ENCODE data around the gene TCF12.

Gene TCF12

GRCh38 chr15:57205027-57205855 lies 286.8 kb downstream of the TCF12 start:
- no peak for DNase-seq (ENCODE audit: low read depth)
- no peak for TF ChIP-seq CTCF (conservative IDR thresholded peaks at IDR 0.05; ENCODE audit: low read length)
- H3K4me3 ChIP-seq (ENCODE audit: low read length) = no peak overlapping the region

- no peak for DNase-seq (ENCODE audit: low read depth)
- TF ChIP-seq CTCF (conservative IDR thresholded peaks at IDR 0.05; ENCODE audit: low read length) = no peak
- no peak overlapping the region for H3K4me3 ChIP-seq (ENCODE audit: low read length)
Observed at GRCh38 chr15:57205996-57206395, 287.6 kb downstream of the TCF12 start.

GRCh38 chr15:57213862-57214261 lies 295.4 kb downstream of the TCF12 start:
- peak; percentile 64 for TF ChIP-seq CTCF (conservative IDR thresholded peaks at IDR 0.05; ENCODE audit: low read length)
- peak; percentile 76 for DNase-seq (ENCODE audit: low read depth)
- H3K4me3 ChIP-seq (ENCODE audit: low read length) = no peak overlapping the region

DNA sequence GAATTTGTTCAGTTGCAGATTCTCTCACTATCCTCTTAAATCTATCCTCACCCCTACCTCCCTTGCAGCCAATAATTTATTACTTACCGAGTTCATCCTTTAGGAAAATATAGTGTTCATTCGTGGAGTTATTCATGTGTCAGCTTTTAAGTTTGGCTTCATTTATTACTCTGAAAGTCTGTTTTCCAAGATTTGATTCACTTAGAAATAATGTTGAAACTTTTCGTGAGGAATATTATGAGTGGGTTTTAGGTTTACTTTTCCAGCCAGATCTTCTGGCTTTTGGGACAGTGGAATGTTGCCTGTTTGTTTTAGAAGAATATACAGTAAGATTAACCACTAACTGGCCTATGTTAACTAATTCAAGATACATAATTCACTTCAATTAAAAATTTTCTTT lies 296.9 kb downstream of the TCF12 start:
- TF ChIP-seq CTCF (conservative IDR thresholded peaks at IDR 0.05; ENCODE audit: low read length) = no peak
- peak; percentile 40 for DNase-seq (ENCODE audit: low read depth)
- H3K4me3 ChIP-seq (ENCODE audit: low read length) = no peak overlapping the region

GRCh38 chr15:57215881-57216280 lies 297.4 kb downstream of the TCF12 start:
- H3K4me3 ChIP-seq (ENCODE audit: low read length) = peak overlapping the region; percentile 13; the same call in 1 of the 2 replicates
- TF ChIP-seq CTCF (conservative IDR thresholded peaks at IDR 0.05; ENCODE audit: low read length) = no peak
- no peak for DNase-seq (ENCODE audit: low read depth)

DNA sequence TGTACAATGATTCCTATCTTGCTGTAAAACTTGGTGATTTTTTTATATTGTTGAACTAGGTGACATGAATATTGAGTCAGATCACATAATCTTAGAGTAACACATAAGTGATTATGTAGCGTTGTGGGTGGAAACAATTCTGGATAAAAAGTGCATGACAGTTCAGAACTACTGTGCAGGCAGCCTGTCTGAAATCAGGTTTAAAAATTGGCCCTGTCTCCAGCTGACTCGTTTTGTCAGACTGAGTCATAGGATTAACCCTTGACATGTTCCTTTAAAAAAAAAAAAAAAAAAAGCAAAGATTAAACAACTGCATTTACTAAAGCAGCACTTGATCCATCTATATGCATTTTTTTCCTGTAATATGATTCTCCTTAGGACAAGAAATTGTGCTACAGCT lies 297.8 kb downstream of the TCF12 start:
- H3K4me3 ChIP-seq (ENCODE audit: low read length) = peak overlapping the region; percentile 13; the same call in 1 of the 2 replicates
- no peak for TF ChIP-seq CTCF (conservative IDR thresholded peaks at IDR 0.05; ENCODE audit: low read length)
- DNase-seq (ENCODE audit: low read depth) = peak; percentile 60
